ENCODE data around the gene CDC42BPG.

Gene CDC42BPG

GRCh38 chr11:64845129-64845775, 799 bp upstream of the CDC42BPG start:
- DNase-seq (ENCODE audit: low read depth), result no peak
- TF ChIP-seq, protein P1, sequence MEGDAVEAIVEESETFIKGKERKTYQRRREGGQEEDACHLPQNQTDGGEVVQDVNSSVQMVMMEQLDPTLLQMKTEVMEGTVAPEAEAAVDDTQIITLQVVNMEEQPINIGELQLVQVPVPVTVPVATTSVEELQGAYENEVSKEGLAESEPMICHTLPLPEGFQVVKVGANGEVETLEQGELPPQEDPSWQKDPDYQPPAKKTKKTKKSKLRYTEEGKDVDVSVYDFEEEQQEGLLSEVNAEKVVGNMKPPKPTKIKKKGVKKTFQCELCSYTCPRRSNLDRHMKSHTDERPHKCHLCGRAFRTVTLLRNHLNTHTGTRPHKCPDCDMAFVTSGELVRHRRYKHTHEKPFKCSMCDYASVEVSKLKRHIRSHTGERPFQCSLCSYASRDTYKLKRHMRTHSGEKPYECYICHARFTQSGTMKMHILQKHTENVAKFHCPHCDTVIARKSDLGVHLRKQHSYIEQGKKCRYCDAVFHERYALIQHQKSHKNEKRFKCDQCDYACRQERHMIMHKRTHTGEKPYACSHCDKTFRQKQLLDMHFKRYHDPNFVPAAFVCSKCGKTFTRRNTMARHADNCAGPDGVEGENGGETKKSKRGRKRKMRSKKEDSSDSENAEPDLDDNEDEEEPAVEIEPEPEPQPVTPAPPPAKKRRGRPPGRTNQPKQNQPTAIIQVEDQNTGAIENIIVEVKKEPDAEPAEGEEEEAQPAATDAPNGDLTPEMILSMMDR (IDR thresholded peaks at IDR 0.05; ENCODE audit: low read length, missing control alignments), result no peak
- no peak overlapping the region for H3K4me3 ChIP-seq (replicated peaks; ENCODE audit: low read depth, low read length)

DNA sequence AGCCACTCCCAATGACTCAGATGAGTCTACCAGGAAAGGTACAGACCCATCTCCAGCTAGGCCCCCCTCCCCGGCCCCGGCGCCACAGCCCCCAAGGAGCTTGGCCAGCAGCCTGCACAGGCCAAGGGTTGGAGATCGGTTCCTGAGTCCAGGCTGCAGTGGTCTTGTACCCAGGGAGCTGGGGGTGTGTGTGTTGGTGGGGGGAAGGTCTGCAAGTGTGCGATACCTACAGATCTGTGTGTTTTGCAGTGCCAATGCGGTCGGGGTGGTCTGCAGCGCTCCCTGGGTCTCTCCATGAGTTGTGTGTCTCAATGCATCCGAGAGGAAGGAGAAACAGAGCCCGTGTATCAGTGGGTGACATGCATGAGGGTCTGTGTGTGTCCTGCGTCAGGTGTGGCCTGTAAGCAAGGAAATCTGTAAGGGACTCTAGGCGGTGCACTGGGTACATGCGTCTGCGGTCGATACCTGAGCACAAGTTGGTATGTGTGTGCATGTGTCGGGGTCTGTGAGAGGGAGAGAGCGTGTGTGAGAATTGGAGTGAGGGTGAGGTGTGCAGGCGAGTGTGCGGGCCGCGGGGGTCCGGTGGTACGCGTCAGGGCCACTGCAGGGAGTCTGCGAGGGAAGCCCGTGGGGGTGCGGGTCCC, 645 bp downstream of the CDC42BPG start:
- no peak for DNase-seq (ENCODE audit: low read depth)
- no peak overlapping the region for H3K4me3 ChIP-seq (replicated peaks; ENCODE audit: low read depth, low read length)
- TF ChIP-seq, protein P1 (IDR thresholded peaks at IDR 0.05; ENCODE audit: low read length, missing control alignments), result no peak

DNA sequence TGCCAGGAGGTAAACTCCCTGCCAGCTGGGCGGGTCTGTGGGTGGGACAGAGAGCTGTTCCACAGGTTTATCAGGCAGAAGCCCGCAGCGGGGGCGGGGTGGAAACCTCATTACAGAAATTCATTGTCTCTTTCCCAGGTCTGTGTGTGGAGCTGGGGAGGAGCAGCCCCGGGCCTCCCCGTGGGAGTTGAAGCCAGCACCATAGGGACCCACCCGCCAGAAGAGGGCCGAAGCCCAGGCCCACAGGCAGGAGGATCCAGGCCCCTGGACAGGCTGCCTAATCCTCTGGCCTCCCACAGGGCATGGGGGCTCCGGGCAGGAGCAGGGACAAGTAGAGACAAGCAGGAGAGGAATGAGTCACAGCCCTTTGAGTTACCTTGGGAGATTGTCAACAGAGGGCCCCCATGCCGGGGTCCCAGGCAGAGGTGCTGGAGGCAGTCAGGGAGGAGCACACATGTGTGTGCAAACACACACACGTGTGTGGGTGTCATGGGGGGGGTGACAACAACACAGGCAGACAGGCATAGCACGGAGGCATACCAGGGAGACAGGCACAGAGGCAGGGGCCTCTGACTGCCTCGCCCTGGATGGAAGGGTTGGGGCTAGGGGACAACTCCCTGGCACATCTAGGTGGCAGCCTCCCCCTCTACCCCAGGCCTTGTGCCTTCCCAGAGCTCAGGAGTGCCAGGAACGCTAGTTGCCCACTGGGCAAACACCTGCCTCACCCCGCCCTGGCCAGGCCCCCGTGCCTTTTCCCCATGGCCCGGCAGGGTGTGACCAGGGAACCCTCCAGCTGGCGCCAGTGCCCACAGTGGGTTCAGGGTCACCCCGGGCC, 1.4 kb downstream of the CDC42BPG start:
- TF ChIP-seq, protein P1 (IDR thresholded peaks at IDR 0.05; ENCODE audit: low read length, missing control alignments), result no peak
- H3K4me3 ChIP-seq (replicated peaks; ENCODE audit: low read depth, low read length), result no peak overlapping the region
- no peak for DNase-seq (ENCODE audit: low read depth)

DNA sequence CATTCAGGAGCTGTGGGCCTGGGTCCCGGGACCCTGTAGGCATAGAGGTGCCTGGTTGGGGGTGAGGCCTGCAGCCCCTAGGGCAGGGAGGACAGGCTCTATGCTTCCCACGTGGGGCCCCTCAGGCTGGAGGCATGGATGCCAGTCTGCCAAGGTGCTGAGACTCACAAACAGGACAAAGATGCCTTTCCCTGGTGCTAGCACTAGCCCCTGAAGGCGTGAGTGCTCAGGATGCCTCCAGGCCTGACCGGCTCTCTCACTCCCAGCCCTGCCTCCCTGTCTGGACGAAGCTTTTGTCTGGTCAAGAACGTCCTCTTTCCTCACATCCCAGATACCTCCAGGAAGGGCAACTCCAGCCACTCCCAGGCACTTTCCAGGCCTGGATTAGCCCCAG, 2.1 kb downstream of the CDC42BPG start:
- DNase-seq (ENCODE audit: low read depth), result no peak
- TF ChIP-seq, protein P1 (IDR thresholded peaks at IDR 0.05; ENCODE audit: low read length, missing control alignments), result no peak
- no peak overlapping the region for H3K4me3 ChIP-seq (replicated peaks; ENCODE audit: low read depth, low read length)

DNA sequence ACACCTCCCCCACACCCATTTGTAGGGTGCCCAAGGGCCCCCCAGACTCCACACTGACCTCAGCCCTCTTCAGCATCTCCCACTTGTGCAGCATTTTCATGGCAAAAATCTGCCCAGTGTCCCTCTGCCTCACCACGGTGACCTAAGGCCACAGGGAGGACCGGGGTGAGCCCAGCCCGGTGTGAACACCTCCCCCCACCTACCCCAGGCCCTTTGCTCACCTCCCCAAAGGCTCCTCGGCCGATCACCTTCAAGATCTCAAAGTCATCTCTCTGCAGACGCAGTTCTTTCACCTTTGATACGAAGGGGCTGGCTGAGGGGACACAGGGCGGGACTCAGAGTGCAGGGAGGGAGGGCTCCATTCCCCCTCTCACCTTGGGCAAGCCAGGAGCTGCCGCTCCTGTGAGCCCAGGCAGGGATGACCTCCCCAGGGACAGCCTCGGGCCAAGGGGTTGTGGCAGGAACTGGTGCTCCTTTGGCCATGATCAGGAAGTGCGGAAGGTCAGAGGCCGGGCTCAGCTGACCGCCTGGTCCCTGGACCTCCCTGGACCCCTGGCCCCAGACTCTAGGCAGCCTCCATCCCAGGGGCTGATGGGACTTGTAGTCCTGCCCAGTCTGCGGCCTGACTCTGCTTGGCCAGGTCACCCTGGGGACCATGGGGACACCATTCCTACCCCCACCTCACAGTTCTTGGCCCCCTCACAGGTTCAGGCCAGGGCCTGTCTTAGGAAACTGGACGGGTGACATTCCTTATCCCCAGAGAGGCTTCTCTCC, 2.7 kb downstream of the CDC42BPG start:
- no peak for DNase-seq (ENCODE audit: low read depth)
- H3K4me3 ChIP-seq (replicated peaks; ENCODE audit: low read depth, low read length), result no peak overlapping the region
- TF ChIP-seq, protein P1 (IDR thresholded peaks at IDR 0.05; ENCODE audit: low read length, missing control alignments), result no peak

- no peak overlapping the region for H3K4me3 ChIP-seq (replicated peaks; ENCODE audit: low read depth, low read length)
- DNase-seq (ENCODE audit: low read depth), result no peak
- TF ChIP-seq, protein P1 (IDR thresholded peaks at IDR 0.05; ENCODE audit: low read length, missing control alignments), result no peak
Measured at GRCh38 chr11:64839887-64840782, 4.3 kb downstream of the CDC42BPG start.
